PC-3 (cell line): ENCODE results near the gene SNTG2. TPM values are rescaled to one million over a fixed set of nuclear protein-coding genes. Genes with fewer than 3 reads are reported as not detected.

Experiments
- ATAC-seq: fragments of 200-7000 bp; cut with Tn5 transposase; 2 replicates; pipeline ENCODE4 v1.9.1; 2020; ENCODE audit warnings: mild to moderate bottlenecking, moderate library complexity
- BruUV-seq: library from RNA; stranded (reverse); fragments of 400-500 nt; replicated peaks from 2 replicates; lab custom pipeline; 2021; lab: Mats Ljungman, UMichigan
- CTCF ChIA-PET: fragments of 300-600 bp; sonication (Branson Sonifier 250); formaldehyde crosslinking; loops from one replicate; lab custom pipeline; 2022; ENCODE audit warnings: antibody characterized with exemption; lab: Charles Lee
- POLR2A ChIA-PET: fragments of 300-600 bp; sonication (Branson Sonifier 250); formaldehyde crosslinking; loops from one replicate; lab custom pipeline; 2022; ENCODE audit warnings: antibody characterized with exemption; ENCODE audit not compliant: unreplicated experiment; lab: Charles Lee
- DNase-seq: peaks from one replicate; pipeline ENCODE4 v3.0.0-alpha.2; 2015
- H2AFZ ChIP-seq: fragments of 300-600 bp; sonication (generic); 2 replicates; pipeline ENCODE4 v1.6.0; 2016; ENCODE audit warnings: antibody characterized with exemption, low read length
- H3F3A ChIP-seq: fragments of 300-600 bp; sonication (generic); one replicate; pipeline ENCODE4 v1.6.0; 2017; ENCODE audit warnings: antibody characterized with exemption, low read length, control low read depth, mild to moderate bottlenecking; ENCODE audit not compliant: unreplicated experiment
- H3K27ac ChIP-seq: fragments of 300-600 bp; sonication (generic); 2 replicates; pipeline ENCODE4 v1.5.1; 2016; ENCODE audit warnings: mild to moderate bottlenecking, low read length
- H3K27me3 ChIP-seq: fragments of 300-600 bp; sonication (generic); 2 replicates; pipeline ENCODE4 v1.6.1; 2016; ENCODE audit warnings: low read length, mixed read lengths
- H3K36me3 ChIP-seq: fragments of 300-600 bp; sonication (generic); 2 replicates; pipeline ENCODE4 v1.6.1; 2016; ENCODE audit warnings: low read depth, mixed run types, low read length, mixed read lengths
- H3K4me1 ChIP-seq: fragments of 300-600 bp; sonication (generic); 2 replicates; pipeline ENCODE4 v1.5.1; 2016; ENCODE audit warnings: low read length; ENCODE audit not compliant: insufficient read depth
- H3K4me2 ChIP-seq: fragments of 300-600 bp; sonication (generic); 2 replicates; pipeline ENCODE4 v1.6.0; 2016; ENCODE audit warnings: low read length
- H3K4me3 ChIP-seq: fragments of 300-600 bp; sonication (generic); 2 replicates; pipeline ENCODE4 v1.5.1; 2016; ENCODE audit warnings: mild to moderate bottlenecking, low read length, mixed read lengths
- H3K79me2 ChIP-seq: fragments of 300-600 bp; sonication (generic); 2 replicates; pipeline ENCODE4 v1.6.1; 2017; ENCODE audit warnings: low read length, mixed read lengths
- H3K9ac ChIP-seq: fragments of 300-600 bp; sonication (generic); 2 replicates; pipeline ENCODE4 v1.6.0; 2016; ENCODE audit warnings: mild to moderate bottlenecking, low read length
- H3K9me2 ChIP-seq: fragments of 300-600 bp; sonication (generic); replicated peaks from 2 replicates; pipeline ENCODE4 v1.6.1; 2016; ENCODE audit warnings: mixed run types, low read length, mixed read lengths
- H3K9me3 ChIP-seq: fragments of 300-600 bp; sonication (generic); 2 replicates; pipeline ENCODE4 v1.6.1; 2016; ENCODE audit warnings: low read length, mixed read lengths
- H4K20me1 ChIP-seq: fragments of 300-600 bp; sonication (generic); 2 replicates; pipeline ENCODE4 v1.6.1; 2016; ENCODE audit warnings: low read length, mixed read lengths
- CTCF ChIP-seq: fragments of 300-600 bp; sonication (generic); conservative IDR thresholded peaks from 2 replicates; pipeline ENCODE4 v1.5.1; 2017; ENCODE audit warnings: antibody characterized with exemption, low read depth, mild to moderate bottlenecking, low read length
- EZH2 ChIP-seq: fragments of 300-600 bp; sonication (generic); IDR thresholded peaks from one replicate; pipeline ENCODE4 v1.6.1; 2017; ENCODE audit warnings: antibody characterized with exemption, mild to moderate bottlenecking, low read length; ENCODE audit not compliant: unreplicated experiment
- EZH2phosphoT487 ChIP-seq: fragments of 300-600 bp; sonication (generic); IDR thresholded peaks from 2 replicates; pipeline ENCODE4 v1.6.1; 2018; ENCODE audit warnings: mild to moderate bottlenecking, antibody characterized with exemption, low read length, borderline replicate concordance
- intact Hi-C: fragments of 100-400 bp; cut with micrococcal nuclease; formaldehyde crosslinking; loops from 2 replicates; pipeline ENCODE4 v1.9.0; 2023
- total RNA-seq: library from RNA; depleted of rRNA; stranded (reverse); fragments of >200 nt; gene quantifications from 2 replicates; pipeline ENCODE4 v1.2.3, GENCODE V29; 2014

SNTG2 gene
- total RNA-seq, 1 experiment from 2014 or later: not detected

GRCh38 chr2:1154710-1155594 is 204.3 kb downstream of the SNTG2 start:
- ChIA-PET CTCF (no interaction called here), POLR2A (no interaction called here)
- Histone ChIP-seq H3K9me3 (no peaks in the 10 kb centered on the region), H3K4me2 (no peak overlapping the region), H3K9me2 (no peaks in the 10 kb centered on the region), H3K79me2 (no peaks in the 10 kb centered on the region), H3K4me1 (no peaks in the 10 kb centered on the region), H3K9ac (no peak overlapping the region), H2AFZ (no peak overlapping the region), H3K27me3 (peaks cover 59% of the 10 kb centered on the region), H3K27ac (no peak overlapping the region), H4K20me1 (no peaks in the 10 kb centered on the region), H3F3A (no peaks in the 10 kb centered on the region), H3K36me3 (no peaks in the 10 kb centered on the region), H3K4me3 (no peak overlapping the region)
- no peak for TF ChIP-seq EZH2
- DNase-seq: no peak
- no TSS peak for BruUV-seq
- intact Hi-C loops: no loop called here
- ATAC-seq: no peak

- CTCF ChIA-PET: no interaction called here
- intact Hi-C loops: no loop called here
- Histone ChIP-seq H3K27ac (no peak overlapping the region), H3K9ac (no peak overlapping the region), H2AFZ (no peak overlapping the region), H3K27me3 (peaks cover 50% of the 10 kb centered on the region), H3K36me3 (no peaks in the 10 kb centered on the region), H3K4me1 (no peaks in the 10 kb centered on the region), H3F3A (no peaks in the 10 kb centered on the region), H3K79me2 (no peaks in the 10 kb centered on the region), H4K20me1 (no peaks in the 10 kb centered on the region), H3K9me2 (no peaks in the 10 kb centered on the region), H3K4me3 (no peak overlapping the region), H3K9me3 (no peaks in the 10 kb centered on the region), H3K4me2 (no peak overlapping the region)
- POLR2A ChIA-PET: no interaction called here
- ATAC-seq (no peak), DNase-seq (no peak)
- no TSS peak for BruUV-seq
- TF ChIP-seq EZH2phosphoT487 (no peak), EZH2 (no peak), CTCF (no peak)
These were observed 205.4 kb downstream of the SNTG2 start for GRCh38 chr2:1156059-1156458.

- H3K4me1 ChIP-seq: no peaks in the 10 kb centered on the region
These were observed 205.9 kb downstream of the SNTG2 start for GRCh38 chr2:1156531-1156930.

More at GRCh38 chr2:1156531-1156930, 205.9 kb downstream of the SNTG2 start:
- Histone ChIP-seq H4K20me1 (no peaks in the 10 kb centered on the region), H3K9me3 (no peaks in the 10 kb centered on the region), H3F3A (no peaks in the 10 kb centered on the region), H3K4me3 (no peak overlapping the region), H3K9ac (no peak overlapping the region), H3K79me2 (no peaks in the 10 kb centered on the region), H3K9me2 (no peaks in the 10 kb centered on the region), H3K4me2 (no peak overlapping the region), H3K27me3 (peaks cover 45% of the 10 kb centered on the region), H3K27ac (no peak overlapping the region), H2AFZ (no peak overlapping the region), H3K36me3 (no peaks in the 10 kb centered on the region)
- TF ChIP-seq EZH2phosphoT487: no peak
- no peak for TF ChIP-seq EZH2
- TF ChIP-seq CTCF: no peak
- ATAC-seq (no peak), DNase-seq (no peak)
- BruUV-seq: no TSS peak
- intact Hi-C loops: no loop called here
- POLR2A ChIA-PET: no interaction called here
- CTCF ChIA-PET: no interaction called here
